Fibroblast of skin of abdomen (primary cell): ENCODE results near the gene RASA2.

Experiments
- DNase-seq: peaks from one replicate; pipeline ENCODE4 v3.0.0-alpha.2; 2013

Gene RASA2

DNA sequence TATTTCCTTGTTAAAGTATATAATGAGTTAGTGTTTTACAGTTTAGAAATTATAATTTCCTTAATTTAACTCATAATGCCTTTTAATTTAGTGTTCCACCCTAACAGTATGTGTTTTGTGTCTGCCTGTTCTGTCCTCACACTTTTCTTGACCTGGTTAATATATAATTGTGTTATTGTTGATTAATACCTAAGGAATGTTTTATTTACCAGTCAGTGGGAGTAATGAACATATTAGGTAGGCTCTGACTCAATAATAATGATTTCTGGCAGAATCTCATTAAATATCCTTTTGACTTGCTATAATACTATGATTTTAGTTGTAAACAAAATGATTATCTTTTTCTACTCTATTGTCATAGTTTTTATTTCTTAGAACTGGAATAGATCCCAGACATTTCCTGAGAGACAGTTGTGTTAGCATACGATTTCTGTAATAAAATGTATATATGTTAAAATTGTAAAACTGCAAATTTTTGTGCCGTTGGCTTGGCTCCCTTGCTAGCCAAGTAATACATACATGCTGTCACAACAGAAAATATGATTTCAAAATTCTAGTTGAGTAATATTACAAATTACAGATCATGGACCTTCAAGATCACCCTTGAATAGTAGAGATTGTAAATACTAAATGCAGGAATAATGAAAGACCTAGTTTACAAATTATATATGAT lies 51.9 kb downstream of the RASA2 start:
- DNase-seq, result no peak

- no peak for DNase-seq
Measured at GRCh38 chr3:141539431-141540187, 52.8 kb downstream of the RASA2 start.

DNA sequence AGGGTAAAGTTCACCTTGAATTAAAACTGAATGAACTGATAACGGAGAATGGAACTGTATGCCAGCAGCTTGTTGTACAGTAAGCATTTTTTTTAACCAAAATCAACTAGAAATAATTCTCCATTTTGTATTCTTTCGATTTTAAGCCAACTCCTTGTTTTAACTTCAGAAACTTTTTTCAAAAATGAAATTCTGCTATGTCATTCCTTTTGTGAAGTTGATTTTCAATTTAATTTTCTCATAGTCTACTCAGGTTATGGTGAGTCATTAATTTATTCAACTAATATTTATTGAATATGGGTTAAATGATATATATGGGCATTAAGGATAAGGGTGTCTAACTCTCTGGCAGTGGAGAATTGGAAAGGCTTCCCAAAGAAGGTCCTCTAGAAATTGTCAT lies 53.7 kb downstream of the RASA2 start:
- no peak for DNase-seq

- DNase-seq, result no peak
Measured at GRCh38 chr3:141542202-141542969, 55.6 kb downstream of the RASA2 start.

- no peak for DNase-seq
Measured at GRCh38 chr3:141542989-141543388, 56.2 kb downstream of the RASA2 start.

GRCh38 chr3:141544697-141545096 lies 57.9 kb downstream of the RASA2 start:
- DNase-seq, result no peak

DNA sequence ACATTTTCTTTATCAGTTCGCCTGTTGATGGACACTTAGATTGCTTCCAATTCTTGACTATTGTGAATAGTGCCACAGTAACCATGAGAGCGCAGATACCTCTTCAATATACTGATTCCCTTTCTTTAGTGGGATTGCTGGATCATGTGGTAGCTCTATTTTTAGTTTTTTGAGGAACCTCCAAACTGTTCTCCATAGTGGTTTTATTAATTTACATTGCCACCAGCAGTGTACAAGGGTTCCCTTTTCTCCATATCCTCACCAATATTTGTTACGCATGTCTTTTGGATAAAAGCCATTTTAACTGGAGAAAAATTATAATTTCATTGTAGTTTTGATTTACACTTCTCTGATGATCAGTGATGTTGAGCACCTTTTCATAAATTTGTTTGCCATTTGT lies 59.3 kb downstream of the RASA2 start:
- no peak for DNase-seq

DNA sequence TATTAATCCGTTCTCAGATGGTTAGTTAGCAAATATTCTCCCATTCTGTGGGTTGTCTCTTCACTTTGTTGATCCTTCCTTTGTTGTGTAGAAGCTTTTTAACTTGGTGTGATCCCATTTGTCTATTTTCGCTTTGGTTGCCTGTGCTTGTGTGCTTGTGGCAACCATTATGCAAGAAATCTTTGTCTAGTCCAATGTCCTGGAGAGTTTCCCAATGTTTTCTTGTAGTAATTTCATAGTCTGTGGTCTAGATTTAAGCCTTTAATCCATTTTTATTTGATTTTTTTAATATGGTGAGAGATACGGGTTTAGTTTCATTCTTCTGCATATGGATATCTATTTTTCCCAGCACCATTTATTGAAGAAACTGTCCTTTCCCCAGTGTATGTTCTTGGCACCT lies 59.8 kb downstream of the RASA2 start:
- no peak for DNase-seq

DNA sequence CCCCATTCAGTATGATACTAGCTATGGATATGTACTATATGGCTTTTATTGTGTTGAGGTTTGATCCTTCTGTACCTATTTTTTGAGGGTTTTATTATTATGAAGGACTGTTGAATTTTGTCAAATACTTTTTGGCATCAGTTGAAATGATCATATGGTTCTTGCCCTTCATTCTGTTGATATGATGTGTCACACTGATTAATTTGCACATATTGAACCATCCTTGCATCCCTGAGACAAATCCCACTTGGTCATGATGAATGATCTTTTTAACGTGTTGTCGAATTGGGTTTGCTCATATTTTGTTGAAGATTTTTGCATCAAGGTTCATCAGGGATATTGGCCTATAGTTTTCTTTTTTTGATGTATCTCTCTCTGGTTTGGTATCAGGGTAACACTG lies 61.0 kb downstream of the RASA2 start:
- DNase-seq, result no peak

DNA sequence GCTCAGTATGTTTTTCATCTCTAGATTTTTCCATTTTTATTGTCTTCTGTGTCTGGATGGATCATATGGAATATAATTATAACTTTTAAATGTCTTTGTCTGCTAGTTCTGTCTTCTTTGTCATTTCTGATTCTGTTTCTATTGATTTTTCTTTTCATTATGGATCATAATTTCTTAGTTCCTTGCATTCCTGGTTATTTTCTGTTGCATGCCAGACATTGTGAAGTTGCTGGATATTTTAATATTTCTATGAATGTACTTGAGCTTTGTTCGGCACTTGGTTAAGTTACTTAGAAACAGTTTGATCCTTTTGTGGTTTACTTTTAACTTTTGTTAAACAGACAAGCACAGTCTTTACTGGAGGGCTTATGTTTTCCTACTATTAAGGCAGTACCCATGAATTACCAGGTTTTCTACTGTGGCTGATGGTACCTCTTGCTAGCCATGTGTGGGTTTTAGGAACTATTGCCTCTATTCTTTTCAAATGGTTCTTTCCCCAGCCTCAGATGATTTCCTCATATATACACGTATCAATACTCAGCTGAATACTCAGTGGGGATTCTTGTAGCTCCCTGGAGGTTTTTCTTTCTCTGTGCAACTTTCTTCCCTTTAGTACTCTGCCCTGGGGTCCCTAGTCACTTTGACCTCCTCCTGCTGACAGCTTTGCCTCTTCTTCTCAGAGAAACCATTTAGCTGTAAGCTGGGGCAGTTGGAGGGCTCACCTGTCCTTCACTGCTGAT lies 64.3 kb downstream of the RASA2 start:
- no peak for DNase-seq

- no peak for DNase-seq
Measured at GRCh38 chr3:141552440-141552991, 65.7 kb downstream of the RASA2 start.

GRCh38 chr3:141553055-141553454 lies 66.2 kb downstream of the RASA2 start:
- DNase-seq, result no peak

GRCh38 chr3:141556034-141556433 lies 69.2 kb downstream of the RASA2 start:
- peak; percentile 9 for DNase-seq

DNA sequence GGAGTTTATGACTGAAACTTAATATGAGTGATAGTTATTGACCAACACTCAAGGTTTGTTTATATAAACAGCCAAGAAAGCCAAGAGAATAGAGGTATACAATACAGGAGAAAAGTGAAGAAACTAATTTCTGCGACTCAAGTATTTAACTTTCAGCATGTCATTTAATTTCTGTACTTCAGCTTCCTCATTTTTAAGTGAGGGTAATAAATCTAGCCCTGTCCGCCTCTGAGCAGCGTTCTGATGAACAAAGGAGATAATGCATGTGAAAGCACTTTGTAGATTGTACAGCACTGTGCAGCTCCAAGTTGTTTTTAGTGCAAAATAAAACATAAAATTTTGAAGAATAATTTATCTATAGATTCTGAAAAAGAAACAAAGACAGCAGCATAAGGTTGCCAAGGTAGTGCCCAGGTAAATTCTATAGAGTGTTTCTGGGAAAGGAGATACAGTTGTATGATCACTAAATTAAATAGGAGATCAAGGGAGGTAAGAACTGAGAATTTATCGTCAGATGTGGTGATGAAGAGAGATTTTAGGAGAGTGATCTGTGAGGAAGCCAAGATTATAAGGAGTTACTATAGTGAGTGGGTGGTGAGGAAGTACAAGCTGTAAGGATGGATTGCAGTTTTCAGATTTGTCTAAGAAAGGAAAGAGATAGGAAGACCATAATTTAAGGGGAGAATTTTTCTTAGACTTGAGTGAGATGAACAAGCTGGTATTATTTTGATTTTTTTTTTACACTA lies 71.3 kb downstream of the RASA2 start:
- DNase-seq, result no peak

- peak; percentile 59 for DNase-seq
Measured at GRCh38 chr3:141561426-141562034, 74.7 kb downstream of the RASA2 start.

GRCh38 chr3:141564241-141564640 lies 77.4 kb downstream of the RASA2 start:
- DNase-seq, result no peak

DNA sequence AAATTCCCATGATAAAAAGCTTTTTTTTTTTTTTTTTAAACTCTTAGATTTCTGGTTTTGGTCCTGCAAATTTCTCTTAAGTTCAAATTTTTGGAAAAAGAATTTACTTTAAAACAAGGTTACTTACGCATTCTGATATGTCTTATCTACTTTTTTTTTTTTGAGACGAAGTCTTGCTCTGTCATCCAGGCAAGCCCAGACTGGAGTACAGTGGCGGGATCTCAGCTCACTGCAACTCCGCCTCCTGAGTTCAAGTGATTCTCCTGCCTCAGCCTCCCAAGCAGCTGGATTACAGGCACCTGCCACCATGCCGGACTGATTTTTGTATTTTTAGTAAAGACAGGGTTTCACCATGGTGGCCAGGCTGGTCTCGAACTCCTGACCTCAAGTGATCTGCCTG lies 83.2 kb downstream of the RASA2 start:
- DNase-seq, result no peak

- peak; percentile 4 for DNase-seq
Measured at GRCh38 chr3:141575879-141576743, 89.3 kb downstream of the RASA2 start.

DNA sequence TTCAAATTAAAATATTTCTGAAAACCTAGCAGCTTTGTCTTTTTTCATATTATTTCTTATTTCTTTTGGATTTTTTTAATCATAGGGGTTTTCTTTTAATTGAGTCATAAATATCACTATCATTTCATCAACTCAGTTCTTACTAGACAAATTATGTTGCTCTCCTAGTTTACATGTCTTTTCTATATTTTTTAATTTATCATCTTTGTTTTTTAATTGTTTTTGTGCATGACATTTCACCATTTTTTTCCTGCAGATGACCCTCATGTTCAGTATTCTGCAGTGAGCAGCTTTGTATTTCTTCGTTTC lies 89.9 kb downstream of the RASA2 start:
- DNase-seq, result no peak

- DNase-seq, result peak; percentile 18
Measured at GRCh38 chr3:141578202-141578973, 91.6 kb downstream of the RASA2 start.
